ENCODE results near the gene HAP1. TPM values are rescaled to one million over a fixed set of nuclear protein-coding genes. Genes with fewer than 3 reads are reported as not detected.
"Not testable (repeated sequence)": the region's sequence is repeated elsewhere in the genome, so short reads cannot be mapped to it uniquely, and the experiment has no call there.

The HAP1 gene
- 0.04 TPM for total RNA-seq
- under 1 TPM in 4 of 8 donors, not detected in 4; 0.04 to 0.09 (median 0.05) TPM for polyA plus RNA-seq (ENCODE audit: insufficient read depth in 1 of 8, insufficient read length in 8 of 8, low replicate concordance in 1 of 8)
- long read RNA-seq, donor 1 = 0 reads
- long read RNA-seq, donor 2 = 0 reads
- long read RNA-seq, donor 3 = 0 reads
- long read RNA-seq, donor 4 = 0 reads
- long read RNA-seq, donor 5 = 0 reads
- long read RNA-seq, donor 6 = 0 reads
- long read RNA-seq, donor 7 = 0 reads
- long read RNA-seq, donor 8 = 0 reads
- long read RNA-seq, donor 9 = 0 reads
- long read RNA-seq, donor 10 = 0 reads
- long read RNA-seq, donor 11 = 0 reads

- Histone ChIP-seq H3K4me3 (ENCODE audit: low read length) (peak within 1 kb of the TSS; percentile 35), H3K4me1 (ENCODE audit: control insufficient read depth, insufficient read depth, low read length) (peaks cover 27% of the 10 kb centered on the region), H3K27ac (ENCODE audit: low read length) (no peak within 1 kb of the TSS), H3K36me3 (ENCODE audit: control insufficient read depth, insufficient read depth, low read length) (no peaks in the 10 kb centered on the region), H3K27me3 (ENCODE audit: control insufficient read depth, insufficient read depth, low read length) (peaks cover 79% of the 10 kb centered on the region), H3K9me3 (replicated peaks; ENCODE audit: control insufficient read depth, low read depth, low read length) (no peaks in the 10 kb centered on the region)
- DNase-seq = peak; percentile 22
- under 1% methylated on average over 75 of the region's 77 CpGs for WGBS (ENCODE audit: insufficient coverage)
Measured at GRCh38 chr17:41734139-41734948, at the start of gene HAP1. Gene HAP1 (minus strand): TSS chr17:41734643. CDS start chr17:41734634, 9 bp downstream.

DNA sequence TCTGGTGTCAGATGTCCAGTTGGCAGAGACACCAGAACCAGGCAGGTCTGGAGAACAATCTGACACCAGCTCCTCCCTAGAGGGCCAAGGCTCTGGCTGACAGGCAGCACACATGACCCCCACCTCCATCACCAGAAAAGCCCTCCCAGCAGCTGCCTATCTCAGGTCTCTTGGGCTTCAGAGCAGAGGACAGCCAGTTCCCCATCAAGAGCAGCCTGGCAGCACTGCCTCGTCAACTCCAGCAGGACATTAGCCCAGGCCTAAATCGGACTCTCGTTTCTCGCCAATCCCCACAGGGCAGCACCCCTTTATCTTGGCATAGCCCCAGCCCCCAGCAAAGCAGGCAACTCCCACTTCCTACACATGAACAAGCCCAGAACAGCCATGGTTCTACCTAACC, 47.7 kb upstream of the HAP1 start:
- H3K9me3 ChIP-seq (replicated peaks; ENCODE audit: control insufficient read depth, low read depth, low read length) = no peaks in the 10 kb centered on the region
- DNase-seq = no peak
- H3K27ac ChIP-seq (ENCODE audit: low read length) = peak overlapping the region; percentile 42
- no peaks in the 10 kb centered on the region for H3K36me3 ChIP-seq (ENCODE audit: control insufficient read depth, insufficient read depth, low read length)
- WGBS (ENCODE audit: insufficient coverage) = 72% methylated on average over 4 of the region's 4 CpGs
- H3K4me1 ChIP-seq (ENCODE audit: control insufficient read depth, insufficient read depth, low read length) = peaks cover 54% of the 10 kb centered on the region
- H3K27me3 ChIP-seq (ENCODE audit: control insufficient read depth, insufficient read depth, low read length) = no peaks in the 10 kb centered on the region
- H3K4me3 ChIP-seq (ENCODE audit: low read length) = no peak overlapping the region

DNA sequence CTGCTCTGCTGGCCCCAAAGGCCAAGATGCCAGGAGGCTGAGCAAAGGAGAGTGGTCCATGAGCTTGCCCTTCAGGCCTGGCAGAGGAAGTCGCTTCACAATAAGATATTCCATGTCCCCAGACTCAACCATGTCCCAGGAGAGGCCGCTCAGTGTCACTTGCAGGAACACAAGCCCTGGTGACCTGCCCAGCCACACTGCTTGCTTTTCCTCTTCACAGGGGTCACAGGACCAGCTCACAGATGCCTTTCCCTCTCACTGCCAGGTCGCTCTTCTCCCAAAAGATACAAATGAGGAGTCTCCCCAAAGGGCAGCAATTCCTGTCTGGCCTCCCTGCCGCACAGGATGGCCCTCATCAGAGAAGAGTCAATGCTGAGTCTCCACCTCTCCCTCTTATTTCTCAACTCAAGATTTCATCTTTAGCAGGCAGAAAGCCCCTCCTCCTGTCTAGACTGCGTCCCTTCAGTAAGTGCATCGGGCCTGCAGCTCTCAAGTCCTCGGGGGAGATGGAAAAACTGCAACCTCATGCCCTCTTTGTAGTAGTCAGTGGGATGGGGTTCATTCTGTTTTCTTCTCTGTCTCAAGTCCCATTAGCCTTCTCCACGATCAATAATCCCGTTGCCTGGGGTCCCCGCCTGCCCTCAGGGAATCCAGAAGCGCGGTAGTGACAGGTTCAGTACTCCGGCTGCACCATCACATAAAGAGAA, 47.1 kb upstream of the HAP1 start:
- Histone ChIP-seq H3K4me1 (ENCODE audit: control insufficient read depth, insufficient read depth, low read length) (peaks cover 59% of the 10 kb centered on the region), H3K27ac (ENCODE audit: low read length) (no peak overlapping the region), H3K27me3 (ENCODE audit: control insufficient read depth, insufficient read depth, low read length) (no peaks in the 10 kb centered on the region), H3K9me3 (replicated peaks; ENCODE audit: control insufficient read depth, low read depth, low read length) (no peaks in the 10 kb centered on the region), H3K36me3 (ENCODE audit: control insufficient read depth, insufficient read depth, low read length) (no peaks in the 10 kb centered on the region), H3K4me3 (ENCODE audit: low read length) (no peak overlapping the region)
- 79% methylated on average over 10 of the region's 13 CpGs for WGBS (ENCODE audit: insufficient coverage)
- no peak for DNase-seq

DNA sequence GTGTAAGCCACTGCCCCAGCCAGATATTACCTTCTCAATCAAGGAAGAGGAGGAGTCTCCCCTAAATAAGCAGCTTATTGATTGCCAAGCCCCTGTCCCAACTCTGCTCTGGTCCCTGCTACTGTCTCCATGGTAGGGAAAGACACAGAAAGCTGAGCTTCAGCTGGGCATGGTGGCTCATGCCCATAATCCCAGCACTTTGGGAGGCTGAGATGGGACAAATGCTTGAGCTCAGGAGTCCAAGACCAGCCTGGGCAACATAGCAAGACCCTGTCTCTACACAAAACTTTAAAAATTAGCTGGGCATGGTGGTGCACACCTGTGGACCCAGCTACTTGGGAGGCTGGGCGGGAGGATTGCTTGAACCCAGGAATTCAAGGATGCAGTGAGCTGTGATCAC, 45.5 kb upstream of the HAP1 start:
- 100% methylated on average over 1 of the region's 1 CpG for WGBS (ENCODE audit: insufficient coverage)
- peaks cover 5% of the 10 kb centered on the region for H3K36me3 ChIP-seq (ENCODE audit: control insufficient read depth, insufficient read depth, low read length)
- H3K27ac ChIP-seq (ENCODE audit: low read length) = no peak overlapping the region
- H3K4me3 ChIP-seq (ENCODE audit: low read length) = no peak overlapping the region
- no peaks in the 10 kb centered on the region for H3K27me3 ChIP-seq (ENCODE audit: control insufficient read depth, insufficient read depth, low read length)
- H3K9me3 ChIP-seq (replicated peaks; ENCODE audit: control insufficient read depth, low read depth, low read length) = no peaks in the 10 kb centered on the region
- H3K4me1 ChIP-seq (ENCODE audit: control insufficient read depth, insufficient read depth, low read length) = peaks cover 63% of the 10 kb centered on the region
- DNase-seq = no peak

DNA sequence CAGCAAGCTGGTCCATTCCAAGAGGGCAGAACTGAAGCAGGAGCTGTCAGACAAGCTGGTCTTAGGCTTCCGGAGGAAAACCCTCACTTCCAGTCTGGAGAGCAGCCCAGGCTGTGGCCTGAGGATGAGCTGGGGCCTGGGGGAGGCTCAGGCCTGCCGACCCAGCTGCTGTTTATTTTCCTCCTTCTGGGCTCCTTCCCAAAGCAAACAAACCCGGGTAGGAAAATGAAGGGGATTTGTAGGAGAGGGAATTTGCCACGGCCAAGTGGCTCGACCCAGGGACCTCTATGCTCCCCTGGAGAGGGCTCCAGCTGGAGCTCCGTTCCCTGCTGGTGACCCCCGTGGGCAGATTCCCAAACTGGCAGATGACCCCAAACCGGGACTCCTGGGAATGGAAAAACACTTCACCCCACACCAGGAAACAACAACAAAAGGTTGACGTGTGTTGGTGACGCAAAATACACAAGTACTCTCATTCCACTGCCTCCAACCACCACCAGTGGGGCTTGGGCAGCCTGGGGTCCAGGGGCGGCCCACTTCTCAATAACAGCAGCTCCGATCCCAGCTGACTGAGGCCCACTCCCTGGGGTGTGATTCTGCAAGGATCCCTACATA, 43.2 kb upstream of the HAP1 start:
- WGBS (ENCODE audit: insufficient coverage) = 22% methylated on average over 8 of the region's 12 CpGs
- Histone ChIP-seq H3K9me3 (replicated peaks; ENCODE audit: control insufficient read depth, low read depth, low read length) (no peaks in the 10 kb centered on the region), H3K27ac (ENCODE audit: low read length) (peak overlapping the region; percentile 98), H3K27me3 (ENCODE audit: control insufficient read depth, insufficient read depth, low read length) (no peaks in the 10 kb centered on the region), H3K36me3 (ENCODE audit: control insufficient read depth, insufficient read depth, low read length) (peaks cover 8% of the 10 kb centered on the region), H3K4me3 (ENCODE audit: low read length) (no peak overlapping the region), H3K4me1 (ENCODE audit: control insufficient read depth, insufficient read depth, low read length) (peaks cover 66% of the 10 kb centered on the region)
- peak; percentile 98 for DNase-seq

DNA sequence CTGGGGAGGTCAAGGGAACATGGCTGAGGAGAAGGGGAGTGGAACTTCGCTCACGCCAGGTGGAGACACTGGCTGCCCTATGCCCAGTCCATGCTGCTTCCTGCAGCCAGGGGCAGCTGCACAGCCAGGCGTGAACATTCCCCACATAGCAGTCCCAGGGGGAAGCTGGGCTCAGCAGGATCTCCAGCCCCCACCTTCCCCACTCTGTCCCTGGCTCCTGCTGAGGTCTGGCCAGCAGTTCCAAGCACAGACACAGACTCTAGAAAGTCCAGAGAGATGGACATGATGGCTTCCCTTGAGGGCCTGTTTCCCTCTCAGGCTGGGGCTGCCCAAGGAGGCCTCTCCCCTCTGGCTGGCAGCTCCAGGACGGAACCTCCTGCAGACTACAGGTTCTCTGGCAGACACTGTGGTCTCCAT, 42.7 kb upstream of the HAP1 start:
- peak; percentile 88 for DNase-seq
- 45% methylated on average over 4 of the region's 4 CpGs for WGBS (ENCODE audit: insufficient coverage)
- Histone ChIP-seq H3K4me3 (ENCODE audit: low read length) (no peak overlapping the region), H3K4me1 (ENCODE audit: control insufficient read depth, insufficient read depth, low read length) (peaks cover 65% of the 10 kb centered on the region), H3K36me3 (ENCODE audit: control insufficient read depth, insufficient read depth, low read length) (peaks cover 12% of the 10 kb centered on the region), H3K27ac (ENCODE audit: low read length) (peak overlapping the region; percentile 98), H3K9me3 (replicated peaks; ENCODE audit: control insufficient read depth, low read depth, low read length) (no peaks in the 10 kb centered on the region), H3K27me3 (ENCODE audit: control insufficient read depth, insufficient read depth, low read length) (no peaks in the 10 kb centered on the region)

DNA sequence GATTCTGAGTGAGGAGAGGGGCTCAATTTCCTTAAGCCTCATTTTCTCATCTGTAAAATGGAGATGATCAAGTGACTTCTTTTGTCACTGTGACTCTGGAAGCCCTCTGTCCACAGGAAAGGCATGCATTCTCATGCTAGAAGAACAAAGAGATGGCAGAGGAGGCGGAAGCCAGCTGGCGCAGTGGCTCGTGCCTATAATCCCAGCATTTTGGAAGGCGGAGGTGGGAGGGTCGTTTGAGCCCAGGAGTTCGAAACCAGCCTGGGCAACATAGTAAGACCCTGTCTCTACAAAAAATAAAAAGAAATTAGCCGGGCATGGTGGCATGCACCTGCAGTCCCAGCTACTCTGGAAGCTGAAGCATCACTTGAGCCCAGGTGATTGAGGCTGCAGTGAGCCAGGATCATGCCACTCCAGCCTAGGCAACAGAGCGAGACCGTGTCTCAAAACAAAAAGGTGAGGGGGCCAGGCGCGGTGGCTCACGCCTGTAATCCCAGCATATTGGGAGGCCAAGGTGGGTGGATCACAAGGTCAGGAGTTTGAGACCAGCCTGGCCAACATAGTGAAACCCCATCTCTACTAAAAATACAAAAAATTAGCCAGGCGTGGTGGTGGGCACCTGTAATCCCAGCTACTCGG, 41.9 kb upstream of the HAP1 start:
- not testable (repeated sequence) for DNase-seq; H3K27me3 ChIP-seq (ENCODE audit: control insufficient read depth, insufficient read depth, low read length); H3K9me3 ChIP-seq (replicated peaks; ENCODE audit: control insufficient read depth, low read depth, low read length); H3K4me3 ChIP-seq (ENCODE audit: low read length)
- peak overlapping the region; percentile 98 for H3K27ac ChIP-seq (ENCODE audit: low read length)
- peaks cover 20% of the 10 kb centered on the region for H3K36me3 ChIP-seq (ENCODE audit: control insufficient read depth, insufficient read depth, low read length)
- WGBS (ENCODE audit: insufficient coverage) = 82% methylated on average over 11 of the region's 14 CpGs
- H3K4me1 ChIP-seq (ENCODE audit: control insufficient read depth, insufficient read depth, low read length) = peaks cover 57% of the 10 kb centered on the region

DNA sequence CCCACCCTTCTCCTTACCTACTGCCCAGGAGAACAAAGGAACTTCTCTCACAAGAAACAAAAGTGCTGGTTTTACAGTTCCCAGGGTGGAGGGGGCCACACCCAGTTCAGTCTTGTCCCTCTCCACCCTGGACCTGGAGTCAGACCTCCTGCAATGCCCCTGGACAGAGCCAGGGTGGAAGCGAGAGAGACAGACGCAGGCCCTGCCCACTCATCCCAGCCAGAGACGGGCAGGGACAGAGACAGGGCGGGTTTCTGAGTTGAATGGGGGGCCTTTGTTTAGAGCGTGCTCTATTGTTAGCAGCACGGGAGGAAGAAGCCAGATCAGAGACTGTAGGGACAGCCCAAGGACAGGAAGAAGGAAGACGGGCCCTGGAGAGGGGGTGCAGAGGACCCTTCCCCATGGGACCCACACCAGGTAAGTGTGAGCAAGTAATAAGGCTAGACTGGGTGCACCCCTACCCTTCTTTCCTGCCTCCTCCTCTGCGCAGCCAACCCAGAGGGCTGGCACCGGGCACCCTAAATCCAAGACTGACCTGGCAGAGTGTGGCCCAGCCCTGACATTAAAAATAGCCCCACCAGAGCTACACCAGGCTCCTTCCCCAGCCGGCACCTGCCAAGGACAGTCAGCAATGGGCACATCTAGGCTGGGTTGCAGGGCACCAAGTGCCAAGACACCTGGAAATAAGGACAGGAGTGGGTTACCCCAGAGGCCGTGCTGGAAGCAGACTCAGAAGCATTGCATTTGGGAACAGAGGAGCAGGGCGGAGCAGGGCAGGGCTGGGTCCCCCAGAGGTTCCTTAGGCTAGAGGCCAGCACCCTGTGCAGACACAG, 41.2 kb upstream of the HAP1 start:
- WGBS (ENCODE audit: insufficient coverage) = 78% methylated on average over 11 of the region's 12 CpGs
- H3K4me1 ChIP-seq (ENCODE audit: control insufficient read depth, insufficient read depth, low read length) = peaks cover 56% of the 10 kb centered on the region
- H3K27ac ChIP-seq (ENCODE audit: low read length) = peak overlapping the region; percentile 63

GRCh38 chr17:41773731-41774193, 39.3 kb upstream of the HAP1 start:
- DNase-seq = peak; percentile 57
- no peaks in the 10 kb centered on the region for H3K9me3 ChIP-seq (replicated peaks; ENCODE audit: control insufficient read depth, low read depth, low read length)
- no peaks in the 10 kb centered on the region for H3K27me3 ChIP-seq (ENCODE audit: control insufficient read depth, insufficient read depth, low read length)
- H3K4me1 ChIP-seq (ENCODE audit: control insufficient read depth, insufficient read depth, low read length) = peaks cover 56% of the 10 kb centered on the region
- WGBS (ENCODE audit: insufficient coverage) = 18% methylated on average over 4 of the region's 8 CpGs
- no peak overlapping the region for H3K27ac ChIP-seq (ENCODE audit: low read length)
- H3K36me3 ChIP-seq (ENCODE audit: control insufficient read depth, insufficient read depth, low read length) = peaks cover 37% of the 10 kb centered on the region
- H3K4me3 ChIP-seq (ENCODE audit: low read length) = no peak overlapping the region

More for the DNA sequence above, 41.2 kb upstream of the HAP1 start:
- no peaks in the 10 kb centered on the region for H3K9me3 ChIP-seq (replicated peaks; ENCODE audit: control insufficient read depth, low read depth, low read length)
- H3K4me3 ChIP-seq (ENCODE audit: low read length) = no peak overlapping the region
- H3K36me3 ChIP-seq (ENCODE audit: control insufficient read depth, insufficient read depth, low read length) = peaks cover 24% of the 10 kb centered on the region
- no peak for DNase-seq
- no peaks in the 10 kb centered on the region for H3K27me3 ChIP-seq (ENCODE audit: control insufficient read depth, insufficient read depth, low read length)
